ENCODE measurements around the gene ZC3HAV1. TPM values are rescaled to one million over a fixed set of nuclear protein-coding genes. Genes with fewer than 3 reads are reported as not detected.
"Not testable (repeated sequence)": the region's sequence is repeated elsewhere in the genome, so short reads cannot be mapped to it uniquely, and the experiment has no call there.

ZC3HAV1 gene
- total RNA-seq, 4 donors from 2014 or later, result 43.4 to 59.7 (median 50.2) TPM

DNA sequence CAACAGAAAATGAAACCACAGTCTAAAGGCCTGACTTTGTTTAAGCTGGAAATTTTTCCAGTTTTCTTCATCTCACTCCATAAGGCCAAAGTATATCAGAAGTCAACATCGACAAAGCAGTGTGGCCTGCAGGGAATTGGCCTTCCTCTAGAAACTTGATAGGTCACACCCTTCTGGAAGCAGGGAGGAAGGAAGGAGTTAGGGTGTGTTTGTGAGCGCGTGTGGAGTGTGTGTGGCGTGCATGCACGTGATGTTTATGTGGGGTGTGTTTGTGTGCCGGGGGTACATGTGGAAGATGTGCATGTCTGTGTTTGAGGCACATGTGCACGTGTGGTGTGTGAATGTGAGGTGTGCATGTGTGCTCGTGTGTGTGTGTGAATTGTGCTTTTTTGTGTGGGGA is 28.6 kb downstream of the ZC3HAV1 start:
- H3K4me3 ChIP-seq (replicated peaks in 1 of 3), result no peak overlapping the region
- TF ChIP-seq, protein P1, sequence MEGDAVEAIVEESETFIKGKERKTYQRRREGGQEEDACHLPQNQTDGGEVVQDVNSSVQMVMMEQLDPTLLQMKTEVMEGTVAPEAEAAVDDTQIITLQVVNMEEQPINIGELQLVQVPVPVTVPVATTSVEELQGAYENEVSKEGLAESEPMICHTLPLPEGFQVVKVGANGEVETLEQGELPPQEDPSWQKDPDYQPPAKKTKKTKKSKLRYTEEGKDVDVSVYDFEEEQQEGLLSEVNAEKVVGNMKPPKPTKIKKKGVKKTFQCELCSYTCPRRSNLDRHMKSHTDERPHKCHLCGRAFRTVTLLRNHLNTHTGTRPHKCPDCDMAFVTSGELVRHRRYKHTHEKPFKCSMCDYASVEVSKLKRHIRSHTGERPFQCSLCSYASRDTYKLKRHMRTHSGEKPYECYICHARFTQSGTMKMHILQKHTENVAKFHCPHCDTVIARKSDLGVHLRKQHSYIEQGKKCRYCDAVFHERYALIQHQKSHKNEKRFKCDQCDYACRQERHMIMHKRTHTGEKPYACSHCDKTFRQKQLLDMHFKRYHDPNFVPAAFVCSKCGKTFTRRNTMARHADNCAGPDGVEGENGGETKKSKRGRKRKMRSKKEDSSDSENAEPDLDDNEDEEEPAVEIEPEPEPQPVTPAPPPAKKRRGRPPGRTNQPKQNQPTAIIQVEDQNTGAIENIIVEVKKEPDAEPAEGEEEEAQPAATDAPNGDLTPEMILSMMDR (IDR thresholded peaks at IDR 0.05), result no peak
- TF ChIP-seq POLR2A (IDR thresholded peaks at IDR 0.05), result no peak

DNA sequence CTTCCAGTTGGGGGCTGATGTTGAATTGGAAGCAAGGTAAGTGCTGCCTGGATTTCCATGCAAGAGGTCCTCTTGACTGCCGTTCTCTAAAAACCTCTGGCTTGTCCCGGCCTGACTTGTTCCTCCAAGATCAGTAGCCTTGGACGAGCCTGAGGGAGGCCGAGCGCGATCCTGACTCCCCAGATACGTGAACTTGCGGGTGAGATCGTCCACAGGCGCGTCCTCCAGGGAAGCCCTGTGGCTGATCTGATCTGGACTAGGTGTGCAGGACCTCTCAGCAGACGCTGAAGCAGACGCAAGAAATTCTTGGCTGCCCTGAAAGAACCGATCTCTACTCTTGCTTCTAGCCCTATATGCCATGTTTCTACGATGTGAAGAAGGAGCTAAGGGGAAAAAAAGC is 29.7 kb downstream of the ZC3HAV1 start:
- no peaks in the 10 kb centered on the region for H3K27me3 ChIP-seq
- H3K36me3 ChIP-seq, result peaks cover 42 to 69% of the 10 kb centered on the region in 2 donors
- H3K4me3 ChIP-seq (replicated peaks in 1 of 3), result no peak overlapping the region
- WGBS, 2 donors, result 94 to 99% methylated on average over 15 of the region's 15 CpGs
- no peaks in the 10 kb centered on the region for H3K4me1 ChIP-seq
- no peak overlapping the region for H3K27ac ChIP-seq
- H3K9me3 ChIP-seq, result no peaks in the 10 kb centered on the region
- intact Hi-C loops (cut with DNase I), result loop anchor here (10.0 kb wide), 1 partner anchor 195 kb away; no protein-coding TSS in a partner anchor
- TF ChIP-seq POLR2A (IDR thresholded peaks at IDR 0.05), result no peak
- TF ChIP-seq, protein P1 (IDR thresholded peaks at IDR 0.05), result no peak
- DNase-seq, result no peak

More for the DNA sequence above, 28.6 kb downstream of the ZC3HAV1 start:
- 75 to 82% methylated on average over 8 of the region's 8 CpGs for WGBS, 2 donors
- Histone ChIP-seq H3K27me3 (no peaks in the 10 kb centered on the region), H3K9me3 (no peaks in the 10 kb centered on the region), H3K27ac (no peak overlapping the region), H3K36me3 (peaks cover 41 to 64% of the 10 kb centered on the region in 2 donors), H3K4me1 (no peaks in the 10 kb centered on the region)
- intact Hi-C loops (cut with DNase I), result no loop called here
- no peak for DNase-seq

DNA sequence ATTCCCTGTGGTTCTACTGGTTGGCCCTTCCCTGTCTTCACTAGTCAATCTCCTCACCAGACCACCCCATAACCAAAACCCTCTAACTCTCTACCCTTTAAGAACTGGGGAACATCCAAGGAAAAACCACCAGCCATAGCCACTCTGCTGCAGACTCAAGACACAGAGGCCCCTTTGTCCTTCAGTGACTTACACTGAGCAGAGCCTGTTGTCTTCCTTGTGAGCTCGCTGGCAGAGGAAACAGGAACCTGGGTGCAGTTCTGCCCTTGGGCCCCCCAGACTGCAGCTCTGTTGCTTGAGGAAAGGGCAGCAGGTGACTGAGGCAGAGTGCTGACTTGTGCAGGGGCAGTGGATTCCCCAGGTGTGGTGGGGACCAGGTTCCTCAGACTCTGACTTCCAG is 30.6 kb downstream of the ZC3HAV1 start:
- no peak for DNase-seq
- Histone ChIP-seq H3K4me3 (replicated peaks in 1 of 3) (no peak overlapping the region), H3K27me3 (no peaks in the 10 kb centered on the region), H3K9me3 (no peaks in the 10 kb centered on the region), H3K36me3 (peaks cover 40 to 67% of the 10 kb centered on the region in 2 donors), H3K4me1 (no peaks in the 10 kb centered on the region), H3K27ac (no peak overlapping the region)
- TF ChIP-seq POLR2A (IDR thresholded peaks at IDR 0.05), result no peak
- TF ChIP-seq, protein P1 (IDR thresholded peaks at IDR 0.05), result no peak
- intact Hi-C loops (cut with DNase I), result loop anchor here (10.0 kb wide), 1 partner anchor 194 kb away; no protein-coding TSS in a partner anchor
- WGBS, 2 donors, result 84 to 100% methylated on average over 1 of the region's 1 CpG

DNA sequence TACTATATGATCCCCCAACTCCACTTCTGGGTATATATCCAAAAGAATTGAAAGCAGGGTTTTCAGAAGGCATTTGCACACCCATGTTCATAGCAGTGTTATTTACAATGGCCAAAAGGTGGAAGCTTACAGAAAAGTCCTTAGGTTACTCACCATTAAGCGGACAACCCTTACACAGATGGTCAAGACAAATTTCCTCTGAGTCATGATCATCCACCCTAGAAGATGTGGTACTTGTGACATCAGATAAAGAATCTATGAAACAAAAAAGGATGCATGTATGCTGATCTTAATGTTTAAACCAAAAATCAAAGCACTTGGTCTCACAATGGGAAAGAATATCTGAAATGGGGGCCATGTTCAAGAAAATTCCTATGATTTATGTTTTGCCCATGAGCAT is 31.1 kb downstream of the ZC3HAV1 start:
- no peak for DNase-seq
- Histone ChIP-seq H3K27ac (no peak overlapping the region), H3K9me3 (no peaks in the 10 kb centered on the region), H3K27me3 (no peaks in the 10 kb centered on the region), H3K4me3 (replicated peaks in 1 of 3) (no peak overlapping the region), H3K4me1 (no peaks in the 10 kb centered on the region), H3K36me3 (peaks cover 38 to 66% of the 10 kb centered on the region in 2 donors)
- TF ChIP-seq POLR2A (IDR thresholded peaks at IDR 0.05), result no peak
- TF ChIP-seq, protein P1 (IDR thresholded peaks at IDR 0.05), result no peak
- 92 to 94% methylated on average over 1 of the region's 1 CpG for WGBS, 2 donors
- intact Hi-C loops (cut with DNase I), result loop anchor here (10.0 kb wide), 1 partner anchor 194 kb away; no protein-coding TSS in a partner anchor

DNA sequence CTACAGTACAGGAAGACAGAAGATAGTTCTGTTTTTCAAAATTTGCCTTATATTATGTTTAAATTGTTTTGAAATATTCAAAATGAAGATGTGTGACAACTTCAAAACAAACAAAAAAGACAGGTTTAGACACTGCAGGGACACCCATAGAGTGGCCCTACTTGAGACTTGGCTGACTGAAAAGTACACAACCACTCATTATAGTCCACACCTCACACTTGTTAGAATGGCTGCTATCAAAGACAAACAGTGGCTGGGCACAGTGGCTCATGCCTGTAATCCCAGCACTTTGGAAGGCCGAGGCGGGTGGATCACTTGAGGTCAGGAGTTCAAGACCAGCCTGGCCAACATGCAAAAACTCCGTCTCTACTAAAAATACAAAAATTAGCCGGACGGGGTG is 31.8 kb downstream of the ZC3HAV1 start:
- H3K27ac ChIP-seq; H3K4me1 ChIP-seq; DNase-seq; H3K27me3 ChIP-seq; H3K9me3 ChIP-seq; H3K4me3 ChIP-seq (replicated peaks in 1 of 3): not testable (repeated sequence)
- 84 to 90% methylated on average over 5 of the region's 5 CpGs for WGBS, 2 donors
- H3K36me3 ChIP-seq, result peaks cover 40 to 68% of the 10 kb centered on the region in 2 donors
- intact Hi-C loops (cut with DNase I), result loop anchor here (10.0 kb wide), 1 partner anchor 193 kb away; no protein-coding TSS in a partner anchor

All from thyroid gland (tissue), 4 donors.